H1 (cell line): Measurements from ENCODE around the gene TSPEAR. TPM values are rescaled to one million over a fixed set of nuclear protein-coding genes. Genes with fewer than 3 reads are reported as not detected.
A peak's percentile ranks its signal among the peaks of the same experiment; 100 is the strongest.

Experiments
- CTCF ChIA-PET: fragments of 300-600 bp; sonication (Branson Sonifier 250); formaldehyde crosslinking; loops from one replicate; lab custom pipeline; 2021; ENCODE audit not compliant: partially characterized antibody; lab: Charles Lee
- POLR2A ChIA-PET: fragments of 300-600 bp; sonication (Branson Sonifier 250); formaldehyde crosslinking; loops from one replicate; lab custom pipeline; 2021; ENCODE audit warnings: inconsistent platforms; ENCODE audit not compliant: partially characterized antibody; lab: Charles Lee
- DNase-seq, 2 experiments: peaks; one replicate each; pipeline versions ENCODE4 v3.0.0 to v3.0.0-alpha.2; 2010 to 2022; ENCODE audit warnings: low spot score in 2 of 2, low read depth in 1 of 2, mixed read lengths in 1 of 2
- FAIRE-seq: peaks from 2 replicates; lab custom pipeline; 2011; peaks lifted over from hg19 to GRCh38; lab: Jason Lieb, UNC
- H2AFZ ChIP-seq: 2 replicates; pipeline ENCODE4 v1.8.1; 2012; ENCODE audit warnings: low read length, inconsistent platforms
- H2AK5ac ChIP-seq: 2 replicates; pipeline ENCODE4 v1.6.1; 2013; ENCODE audit warnings: low read depth, low read length
- H2BK120ac ChIP-seq: replicated peaks from 2 replicates; pipeline ENCODE3; 2013; ENCODE audit warnings: low read depth, low read length, inconsistent platforms
- H2BK12ac ChIP-seq: 2 replicates; pipeline ENCODE4 v1.6.1; 2013; ENCODE audit warnings: low read depth, low read length
- H2BK15ac ChIP-seq: 2 replicates; pipeline ENCODE4 v1.6.1; 2013; ENCODE audit warnings: low read length
- H2BK20ac ChIP-seq: 2 replicates; pipeline ENCODE4 v1.6.1; 2013; ENCODE audit warnings: low read length
- H2BK5ac ChIP-seq: 2 replicates; pipeline ENCODE4 v1.6.1; 2013; ENCODE audit warnings: low read depth, low read length
- H3K14ac ChIP-seq: 2 replicates; pipeline ENCODE4 v1.6.1; 2013; ENCODE audit warnings: inconsistent platforms; ENCODE audit not compliant: insufficient read length
- H3K18ac ChIP-seq: 2 replicates; pipeline ENCODE4 v1.6.1; 2013; ENCODE audit warnings: low read length; ENCODE audit errors: extremely low read depth
- H3K23ac ChIP-seq: 2 replicates; pipeline ENCODE4 v1.6.1; 2013; ENCODE audit warnings: inconsistent platforms; ENCODE audit not compliant: insufficient read length
- H3K23me2 ChIP-seq: 2 replicates; pipeline ENCODE4 v1.6.1; 2013; ENCODE audit warnings: low read depth, low read length
- H3K27ac ChIP-seq: 2 replicates; pipeline ENCODE4 v1.6.1; 2011; ENCODE audit warnings: low read depth, low read length, inconsistent platforms
- H3K27me3 ChIP-seq, 4 experiments: replicated peaks in 1 of 4; 1 replicate in 1 of 4; 2 replicates in 3 of 4; pipeline versions ENCODE4 v1.6.1 to v1.8.1; 2011 to 2013; ENCODE audit warnings: low read length in 3 of 4, mild to moderate bottlenecking in 3 of 4, inconsistent platforms in 2 of 4, mixed read lengths in 2 of 4, moderate library complexity in 1 of 4; ENCODE audit not compliant: control insufficient read depth in 3 of 4, insufficient read depth in 3 of 4; ENCODE audit errors: extremely low read depth in 1 of 4
- H3K36me3 ChIP-seq, 4 experiments: 2 replicates each; pipeline versions ENCODE4 v1.6.1 to v1.8.1; 2011 to 2013; ENCODE audit warnings: mild to moderate bottlenecking in 4 of 4, low read length in 3 of 4, moderate library complexity in 2 of 4, control low read depth in 1 of 4, inconsistent platforms in 1 of 4; ENCODE audit not compliant: insufficient read depth in 4 of 4, control insufficient read depth in 2 of 4
- H3K4ac ChIP-seq: replicated peaks from 2 replicates; pipeline ENCODE3; 2013; ENCODE audit warnings: low read length, low read depth, mixed read lengths, inconsistent platforms; ENCODE audit not compliant: insufficient read length
- H3K4me1 ChIP-seq, 4 experiments: replicated peaks in 1 of 4; 1 replicate in 1 of 4; 2 replicates in 3 of 4; pipeline versions ENCODE4 v1.6.1 to v1.8.1; 2011 to 2013; ENCODE audit warnings: low read length in 3 of 4, inconsistent platforms in 2 of 4, mixed read lengths in 1 of 4; ENCODE audit not compliant: insufficient read depth in 4 of 4, control insufficient read depth in 3 of 4
- H3K4me2 ChIP-seq, 2 experiments: 2 replicates each; pipeline versions ENCODE4 v1.6.1 to v1.8.1; 2011 to 2013; ENCODE audit warnings: low read depth in 2 of 2, low read length in 2 of 2, control low read depth in 1 of 2, inconsistent platforms in 1 of 2, mild to moderate bottlenecking in 1 of 2; ENCODE audit not compliant: insufficient read depth in 1 of 2
- H3K4me3 ChIP-seq, 4 experiments: fragments of 200-600, 300-600 bp in 1 of 4; sonication (generic), shearing (Covaris generic), sonication (Bioruptor Twin) in 1 of 4; 2 replicates each; pipeline versions ENCODE4 v1.5.1 to v1.8.1; 2011 to 2016; ENCODE audit warnings: low read length in 4 of 4, low read depth in 3 of 4, control low read depth in 2 of 4, inconsistent platforms in 2 of 4, mild to moderate bottlenecking in 2 of 4, mixed read lengths in 1 of 4, moderate library complexity in 1 of 4; ENCODE audit not compliant: insufficient read depth in 2 of 4; ENCODE audit errors: extremely low read depth in 1 of 4
- H3K56ac ChIP-seq: replicated peaks from 2 replicates; pipeline ENCODE3; 2013; ENCODE audit warnings: low read depth, mild to moderate bottlenecking, mixed read lengths, low read length, inconsistent platforms; ENCODE audit not compliant: insufficient read length
- H3K79me1 ChIP-seq: 2 replicates; pipeline ENCODE4 v1.6.1; 2013; ENCODE audit warnings: low read depth, low read length, control low read depth
- H3K79me2 ChIP-seq, 2 experiments: 2 replicates each; pipeline versions ENCODE4 v1.6.1 to v1.8.1; 2012 to 2013; ENCODE audit warnings: low read length in 2 of 2, mild to moderate bottlenecking in 2 of 2, inconsistent platforms in 1 of 2; ENCODE audit not compliant: insufficient read depth in 2 of 2, control insufficient read depth in 1 of 2
- H3K9ac ChIP-seq, 4 experiments: replicated peaks in 1 of 4; 1 replicate in 1 of 4; 2 replicates in 3 of 4; pipeline versions ENCODE4 v1.6.1 to v1.8.1; 2011 to 2013; ENCODE audit warnings: low read depth in 3 of 4, low read length in 3 of 4, control low read depth in 2 of 4, mild to moderate bottlenecking in 2 of 4, moderate library complexity in 2 of 4, inconsistent platforms in 1 of 4; ENCODE audit errors: extremely low read depth in 1 of 4
- H3K9me3 ChIP-seq, 2 experiments: 2 replicates each; pipeline versions ENCODE4 v1.6.1 to v1.8.1; 2012 to 2013; ENCODE audit warnings: mild to moderate bottlenecking in 2 of 2, moderate library complexity in 2 of 2, control low read depth in 1 of 2, inconsistent platforms in 1 of 2, low read depth in 1 of 2, low read length in 1 of 2, mixed read lengths in 1 of 2; ENCODE audit not compliant: insufficient read depth in 2 of 2
- H4K20me1 ChIP-seq, 2 experiments: replicated peaks in 1 of 2; 2 replicates each; pipeline versions ENCODE3 to v1.8.1; 2011 to 2013; ENCODE audit warnings: inconsistent platforms in 2 of 2, low read length in 2 of 2, mild to moderate bottlenecking in 1 of 2; ENCODE audit not compliant: insufficient read depth in 2 of 2, control insufficient read depth in 1 of 2
- H4K5ac ChIP-seq: 2 replicates; pipeline ENCODE4 v1.6.1; 2013; ENCODE audit warnings: low read length, low read depth, mixed read lengths, inconsistent platforms; ENCODE audit not compliant: insufficient read length
- H4K8ac ChIP-seq: 2 replicates; pipeline ENCODE4 v1.8.0; 2013; ENCODE audit warnings: mild to moderate bottlenecking, moderate library complexity, low read length, inconsistent platforms; ENCODE audit not compliant: insufficient read depth; ENCODE audit errors: extremely low read depth
- H4K91ac ChIP-seq: replicated peaks from 2 replicates; pipeline ENCODE3; 2013; ENCODE audit warnings: low read length, mixed read lengths, inconsistent platforms; ENCODE audit not compliant: insufficient read length
- BACH1 ChIP-seq: IDR thresholded peaks from 2 replicates; pipeline ENCODE4 v1.6.1; 2012; ENCODE audit warnings: low read length, improper control_type of control experiment
- CBX8 ChIP-seq: fragments of 300-800, 300-1000 bp; sonication (generic); IDR thresholded peaks from 2 replicates; pipeline ENCODE4 v1.7.1; 2016; ENCODE audit warnings: low read depth, low read length, borderline replicate concordance
- CEBPB ChIP-seq: IDR thresholded peaks from 2 replicates; pipeline ENCODE4 v1.6.1; 2012; ENCODE audit warnings: low read depth, low read length
- CREB1 ChIP-seq: IDR thresholded peaks from 2 replicates; pipeline ENCODE4 v1.6.1; 2012; ENCODE audit warnings: inconsistent platforms
- CTBP2 ChIP-seq: IDR thresholded peaks from 2 replicates; pipeline ENCODE4 v1.7.0; 2011; ENCODE audit warnings: borderline replicate concordance, mild to moderate bottlenecking, moderate library complexity, mixed read lengths, low read length; ENCODE audit not compliant: insufficient read depth, insufficient read length
- EGR1 ChIP-seq: IDR thresholded peaks from 2 replicates; pipeline ENCODE4 v1.6.1; 2011; ENCODE audit warnings: low read depth, low read length, borderline replicate concordance
- KDM1A ChIP-seq: fragments of 200-600, 300-600 bp; sonication (generic); IDR thresholded peaks from 2 replicates; pipeline ENCODE4 v1.7.1; 2016; ENCODE audit warnings: mild to moderate bottlenecking, low read length, borderline replicate concordance
- KDM5A ChIP-seq: fragments of 200-600 bp; IDR thresholded peaks from 2 replicates; pipeline ENCODE4 v1.7.1; 2012; ENCODE audit warnings: mild to moderate bottlenecking, low read length, inconsistent platforms, mixed read lengths
- POU5F1 ChIP-seq: IDR thresholded peaks from 2 replicates; pipeline ENCODE4 v1.6.1; 2011; ENCODE audit warnings: low read depth, mild to moderate bottlenecking, low read length, moderate library complexity
- RNF2 ChIP-seq: fragments of 200-900, 300-1000 bp; sonication (generic); IDR thresholded peaks from 2 replicates; pipeline ENCODE4 v1.7.1; 2016; ENCODE audit warnings: borderline replicate concordance, low read depth, mild to moderate bottlenecking, antibody characterized with exemption, low read length; ENCODE audit not compliant: poor library complexity, severe bottlenecking; ENCODE audit errors: missing control alignments
- SIN3A ChIP-seq, 2 experiments: IDR thresholded peaks in 1 of 2; conservative IDR thresholded peaks in 1 of 2; 2 replicates each; pipeline ENCODE4 v1.6.1; 2011 to 2012; ENCODE audit warnings: low read length in 2 of 2, improper control_type of control experiment in 1 of 2, low read depth in 1 of 2, mild to moderate bottlenecking in 1 of 2
- SRF ChIP-seq: IDR thresholded peaks from 2 replicates; pipeline ENCODE4 v1.6.1; 2011; ENCODE audit warnings: mild to moderate bottlenecking, low read depth, low read length, moderate library complexity
- SUZ12 ChIP-seq: fragments of 200-600 bp; sonication (generic); IDR thresholded peaks from 2 replicates; pipeline ENCODE4 v1.6.1; 2012; ENCODE audit warnings: mild to moderate bottlenecking, inconsistent platforms, low read length, moderate library complexity, mixed read lengths
- TCF12 ChIP-seq: IDR thresholded peaks from 2 replicates; pipeline ENCODE4 v1.6.1; 2011; ENCODE audit warnings: low read depth, mild to moderate bottlenecking, low read length
- WGBS, 2 experiments: shearing (Covaris generic) in 1 of 2; methylation state at CpG; one replicate each; pipeline versions ENCODE4 v1.1.6 to v1.1.7; 2013 to 2015; ENCODE audit warnings: low lambda C conversion rate in 2 of 2, mixed read lengths in 2 of 2, inconsistent platforms in 1 of 2, low coverage in 1 of 2, missing lambda C conversion rate in 1 of 2; ENCODE audit not compliant: insufficient replicate concordance in 2 of 2, insufficient coverage in 1 of 2, insufficient read length in 1 of 2; ENCODE audit errors: extremely low coverage in 1 of 2, missing lambda C conversion rate in 1 of 2; 5-methylcytosine and 5-hydroxymethylcytosine counted together
- polyA plus RNA-seq, 7 experiments: library from polyadenylated mRNA; depleted of rRNA in 3 of 7; stranded (reverse) in 5 of 7; unstranded in 2 of 7; fragments of >200 nt in 5 of 7; fragments of 200-250 nt in 2 of 7; gene quantifications; 1 replicate in 5 of 7; 2 replicates in 1 of 7; 4 replicates in 1 of 7; pipeline versions ENCODE4 v1.2.1 to v1.2.3, GENCODE V29; 2011 to 2013; ENCODE audit warnings: missing spikeins in 2 of 7, mixed read lengths in 2 of 7
- total RNA-seq: library from RNA; stranded (reverse); fragmentation: NEBNext Ultra II Directional; extraction: Animal tissue kit (Norgen Biotek cat#: 25700); gene quantifications from 2 replicates; pipeline ENCODE4 v1.2.1, GENCODE V29; 2021

TSPEAR gene
- total and polyA plus RNA-seq, 2 of the 8 experiments (the other 6 are each of a cell fraction or from before 2014, with no cell fraction given), result 0.58 to 0.89 TPM

GRCh38 chr21:44730028-44730395 lies 18.6 kb upstream of the TSPEAR start:
- WGBS, 2 experiments, result 93% methylated on average over 7 of the region's 7 CpGs; no CpG with 5 or more reads in 1 of the 2 experiments
- Histone ChIP-seq H4K5ac (no peak overlapping the region), H3K9me3 (peaks cover 0 to 7% of the 10 kb centered on the region in 2 experiments; a peak in 1 of 4 replicates), H4K20me1 (no peaks in the 10 kb centered on the region), H3K27ac (no peak overlapping the region), H2BK15ac (no peak overlapping the region), H4K8ac (no peak overlapping the region), H3K23me2 (no peaks in the 10 kb centered on the region), H2BK20ac (no peak overlapping the region), H2BK12ac (no peak overlapping the region), H3K4me3 (no peak overlapping the region), H3K4me2 (no peak overlapping the region), H2BK5ac (no peak overlapping the region), H3K4me1 (no peaks in the 10 kb centered on the region), H3K18ac (no peak overlapping the region), H3K56ac (no peak overlapping the region), H3K9ac (no peak overlapping the region), H4K91ac (no peak overlapping the region), H3K79me2 (no peaks in the 10 kb centered on the region), H2AFZ (no peak overlapping the region), H2AK5ac (no peak overlapping the region), H3K79me1 (no peaks in the 10 kb centered on the region), H3K4ac (no peak overlapping the region), H3K23ac (no peak overlapping the region), H3K14ac (no peak overlapping the region), H3K27me3 (peaks cover 0 to under 1% (median 0%) of the 10 kb centered on the region in 4 experiments; a peak in 1 of 7 replicates), H3K36me3 (no peaks in the 10 kb centered on the region), H2BK120ac (no peak overlapping the region)
- ChIA-PET CTCF (interaction anchor here (1.0 to 1.7 kb wide), 4 partner anchors 11 to 220 kb away, joined by 3 to 5 read pairs (median 4); no protein-coding TSS in a partner anchor), POLR2A (no interaction called here)
- TF ChIP-seq KDM1A (no peak), SRF (no peak), SUZ12 (no peak), CEBPB (no peak), POU5F1 (no peak), KDM5A (no peak), CREB1 (no peak), CBX8 (no peak), TCF12 (no peak), SIN3A (conservative IDR thresholded peaks at IDR 0.05 in 1 of 2, IDR thresholded peaks at IDR 0.05 in 1 of 2; ENCODE audit: low read depth in 1 of 2, low read length in 2 of 2) (no peak), RNF2 (no peak), CTBP2 (no peak), BACH1 (no peak), EGR1 (no peak)
- peak in 1 of 2 experiments; percentile 34 for DNase-seq
- no peak for FAIRE-seq
